Measurements from ENCODE around the gene FAM241B.

The FAM241B gene

DNA sequence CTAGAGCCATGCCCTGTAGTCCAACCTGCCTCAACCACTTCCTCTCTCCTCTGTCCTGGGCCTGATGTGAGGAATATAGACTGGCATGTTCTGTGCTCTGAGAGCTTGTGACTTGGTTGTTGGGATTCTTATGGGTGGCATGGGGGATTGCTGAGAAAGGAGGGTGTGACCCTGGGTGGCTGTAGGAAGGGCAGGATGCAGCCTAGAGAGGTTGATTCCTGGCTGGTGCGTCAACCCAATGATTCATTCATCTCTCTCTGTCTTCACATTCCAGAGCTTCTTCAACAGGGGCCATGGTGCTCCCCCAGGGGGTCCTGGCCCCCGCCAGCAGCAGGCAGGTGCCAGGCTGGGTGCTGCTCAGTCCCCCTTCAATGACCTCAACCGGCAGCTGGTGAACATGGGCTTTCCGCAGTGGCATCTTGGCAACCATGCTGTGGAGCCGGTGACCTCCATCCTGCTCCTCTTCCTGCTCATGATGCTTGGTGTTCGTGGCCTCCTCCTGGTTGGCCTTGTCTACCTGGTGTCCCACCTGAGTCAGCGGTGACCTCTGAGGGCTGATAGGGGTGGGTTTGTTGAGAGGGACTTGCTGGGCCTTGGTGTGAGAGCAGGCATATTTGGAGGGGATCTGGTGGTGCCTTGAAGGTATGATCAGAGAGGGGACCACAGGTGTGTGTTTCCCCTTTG is 2.6 kb downstream of the FAM241B start:
- H3K4me3 ChIP-seq (replicated peaks; ENCODE audit: low read depth, low read length) = no peak overlapping the region
- DNase-seq (ENCODE audit: low read depth) = no peak
- TF ChIP-seq, protein P1, sequence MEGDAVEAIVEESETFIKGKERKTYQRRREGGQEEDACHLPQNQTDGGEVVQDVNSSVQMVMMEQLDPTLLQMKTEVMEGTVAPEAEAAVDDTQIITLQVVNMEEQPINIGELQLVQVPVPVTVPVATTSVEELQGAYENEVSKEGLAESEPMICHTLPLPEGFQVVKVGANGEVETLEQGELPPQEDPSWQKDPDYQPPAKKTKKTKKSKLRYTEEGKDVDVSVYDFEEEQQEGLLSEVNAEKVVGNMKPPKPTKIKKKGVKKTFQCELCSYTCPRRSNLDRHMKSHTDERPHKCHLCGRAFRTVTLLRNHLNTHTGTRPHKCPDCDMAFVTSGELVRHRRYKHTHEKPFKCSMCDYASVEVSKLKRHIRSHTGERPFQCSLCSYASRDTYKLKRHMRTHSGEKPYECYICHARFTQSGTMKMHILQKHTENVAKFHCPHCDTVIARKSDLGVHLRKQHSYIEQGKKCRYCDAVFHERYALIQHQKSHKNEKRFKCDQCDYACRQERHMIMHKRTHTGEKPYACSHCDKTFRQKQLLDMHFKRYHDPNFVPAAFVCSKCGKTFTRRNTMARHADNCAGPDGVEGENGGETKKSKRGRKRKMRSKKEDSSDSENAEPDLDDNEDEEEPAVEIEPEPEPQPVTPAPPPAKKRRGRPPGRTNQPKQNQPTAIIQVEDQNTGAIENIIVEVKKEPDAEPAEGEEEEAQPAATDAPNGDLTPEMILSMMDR (IDR thresholded peaks at IDR 0.05; ENCODE audit: low read length, missing control alignments) = no peak

DNA sequence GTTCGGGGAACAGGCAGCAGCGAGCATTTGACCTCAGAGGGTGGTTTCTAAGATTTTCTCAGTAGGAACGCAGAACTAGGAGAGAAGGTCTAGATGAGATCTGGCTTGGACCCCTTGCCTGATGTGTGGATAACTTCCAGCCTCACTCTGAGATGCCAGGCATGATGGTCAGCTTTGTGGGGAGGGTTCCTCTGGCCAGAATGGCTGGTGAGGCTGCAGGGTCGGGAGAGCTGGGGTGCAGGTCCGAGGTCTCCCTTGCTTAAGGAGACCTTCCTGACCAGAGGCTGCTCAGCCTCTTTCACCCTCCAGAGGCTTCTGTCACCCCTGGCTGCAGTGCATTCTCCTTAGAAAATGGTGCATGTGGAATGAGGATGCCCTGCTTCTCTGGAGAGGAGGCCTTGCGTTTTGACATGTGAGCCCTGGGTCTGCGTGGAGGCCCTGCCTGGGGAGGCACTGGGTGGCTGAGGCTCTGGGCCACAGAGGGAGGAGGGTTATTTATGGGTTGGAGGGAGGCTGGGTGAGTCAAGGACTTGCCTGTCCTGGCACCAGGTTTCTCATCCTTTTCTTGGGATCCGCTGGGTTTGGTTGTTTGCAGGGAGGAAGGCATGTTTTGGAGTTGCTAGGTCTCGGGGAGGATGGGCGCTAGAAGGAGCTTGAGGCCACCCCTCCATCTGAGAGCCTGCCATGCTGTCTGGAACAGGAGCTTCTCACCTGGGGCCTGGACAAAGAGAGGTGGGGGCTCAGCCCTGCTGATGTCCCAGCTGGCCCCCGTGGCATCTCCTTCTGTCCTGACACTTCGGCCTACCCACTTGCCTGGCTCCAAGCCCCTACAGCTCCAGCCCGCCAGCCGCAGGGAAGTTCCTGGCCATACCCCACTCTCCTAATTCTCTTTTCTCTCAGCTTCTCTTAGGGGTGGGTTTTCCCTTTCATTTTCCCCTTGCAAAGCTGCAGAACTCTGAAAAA is 3.9 kb downstream of the FAM241B start:
- no peak for DNase-seq (ENCODE audit: low read depth)
- TF ChIP-seq, protein P1 (IDR thresholded peaks at IDR 0.05; ENCODE audit: low read length, missing control alignments) = no peak
- no peak overlapping the region for H3K4me3 ChIP-seq (replicated peaks; ENCODE audit: low read depth, low read length)

DNA sequence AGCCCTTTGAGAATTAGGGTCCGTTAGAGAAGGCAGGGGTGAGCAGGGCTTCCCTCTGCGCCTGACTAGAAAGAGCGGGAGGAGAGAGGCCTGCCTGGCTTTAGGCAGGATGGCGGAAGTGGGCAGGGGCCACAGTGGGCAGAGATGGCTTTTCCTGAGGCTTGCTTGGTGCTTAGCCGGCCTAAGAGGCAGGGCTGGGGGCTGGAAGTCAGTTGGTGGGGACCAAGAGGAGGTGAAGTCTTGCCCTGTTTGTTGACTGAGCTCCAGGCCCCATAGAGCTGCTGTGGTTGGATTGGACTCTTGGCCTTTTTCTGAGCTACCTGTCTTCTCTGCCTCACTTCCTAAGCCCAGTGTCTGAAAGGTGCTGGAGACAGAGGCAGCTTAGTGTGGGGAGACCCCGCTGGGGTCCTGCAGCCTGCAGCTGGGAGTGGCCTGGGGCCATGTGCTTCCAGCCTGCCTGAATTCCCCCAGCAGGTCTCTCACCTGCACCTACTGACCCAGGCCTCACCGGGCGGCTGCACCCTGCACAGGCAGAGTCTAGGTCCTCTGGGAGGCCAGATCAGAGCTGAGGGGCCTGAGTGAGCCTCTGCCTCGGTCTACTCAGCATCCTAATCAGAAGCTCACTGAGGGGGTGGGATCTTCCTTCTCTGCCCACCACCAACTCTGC is 4.8 kb downstream of the FAM241B start:
- no peak for DNase-seq (ENCODE audit: low read depth)
- TF ChIP-seq, protein P1 (IDR thresholded peaks at IDR 0.05; ENCODE audit: low read length, missing control alignments) = no peak
- no peak overlapping the region for H3K4me3 ChIP-seq (replicated peaks; ENCODE audit: low read depth, low read length)

DNA sequence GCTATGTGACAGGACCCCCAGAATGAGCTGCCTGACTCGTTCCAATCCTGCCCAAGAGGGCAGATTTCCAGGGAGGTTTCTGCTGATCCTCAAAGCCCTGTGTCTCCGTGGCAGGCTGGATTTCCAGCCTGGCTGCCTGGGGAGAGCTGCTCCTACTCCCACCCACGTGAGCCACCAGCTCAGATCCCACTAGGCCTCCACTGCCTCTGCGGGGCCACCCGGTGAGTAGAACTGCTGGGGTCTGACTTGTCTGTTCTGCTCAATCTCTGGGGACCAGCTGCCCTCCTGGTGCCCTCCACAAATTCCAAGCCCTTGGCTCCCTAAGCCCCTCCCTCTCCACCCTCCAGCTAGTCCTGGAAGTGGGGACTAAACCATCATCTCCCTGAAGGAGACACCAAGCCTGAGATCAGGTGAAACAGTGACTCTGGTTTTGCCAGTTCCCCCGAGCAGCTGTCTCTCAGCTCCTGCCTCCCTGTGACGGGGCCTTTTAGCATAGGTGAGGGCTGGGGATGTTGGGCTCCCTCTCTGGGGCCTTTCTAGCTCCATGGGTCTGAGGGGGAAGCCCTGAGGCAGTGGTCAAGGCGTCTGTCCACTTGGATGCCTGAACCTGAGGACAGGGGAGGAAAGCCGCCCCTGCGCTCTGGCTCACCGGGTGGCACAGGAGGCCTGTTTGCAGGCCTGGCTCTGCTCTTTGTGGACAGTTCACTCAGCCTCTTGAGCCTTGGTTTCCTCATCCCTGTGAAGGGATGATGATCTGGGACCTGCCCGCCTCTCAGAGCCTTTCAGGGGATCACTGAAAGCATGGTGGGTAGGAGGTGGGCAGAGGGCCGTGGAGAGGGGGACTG is 5.6 kb downstream of the FAM241B start:
- TF ChIP-seq, protein P1 (IDR thresholded peaks at IDR 0.05; ENCODE audit: low read length, missing control alignments) = no peak
- no peak for DNase-seq (ENCODE audit: low read depth)
- H3K4me3 ChIP-seq (replicated peaks; ENCODE audit: low read depth, low read length) = no peak overlapping the region

DNA sequence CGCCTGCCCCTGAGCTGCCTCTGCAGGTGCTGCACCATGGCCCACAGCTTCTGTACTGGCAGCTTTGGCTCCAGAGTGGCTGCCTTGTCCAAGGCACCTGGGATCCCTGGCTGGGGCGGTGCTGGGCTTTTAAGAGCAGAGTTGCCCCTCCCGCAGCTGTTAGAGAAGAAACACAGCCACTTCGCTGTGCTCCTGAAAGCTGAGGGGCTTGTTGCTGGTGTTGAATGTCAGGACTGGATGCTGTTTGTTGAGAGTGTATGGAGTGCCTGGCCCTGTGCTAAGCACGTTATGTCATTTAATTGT is 6.2 kb downstream of the FAM241B start:
- TF ChIP-seq, protein P1 (IDR thresholded peaks at IDR 0.05; ENCODE audit: low read length, missing control alignments) = no peak

More for the DNA sequence above, 6.2 kb downstream of the FAM241B start:
- DNase-seq (ENCODE audit: low read depth) = no peak
- H3K4me3 ChIP-seq (replicated peaks; ENCODE audit: low read depth, low read length) = no peak overlapping the region
